ENCODE data around the gene SRSF3.

GRCh38 chr6:36586606-36587005 is 7.6 kb upstream of the SRSF3 start:
- TF ChIP-seq CTCF (IDR thresholded peaks at IDR 0.05) (no peak), POLR2A (IDR thresholded peaks at IDR 0.05) (no peak)

Data from testis (tissue), 2 donors.